Natural killer cell (primary cell): ENCODE data around the gene TTC7B. TPM values are rescaled to one million over a fixed set of nuclear protein-coding genes. Genes with fewer than 3 reads are reported as not detected.

Experiments
- ATAC-seq, 3 donors: fragments of 150-1000 bp in 2 of 3; fragments of 200-7000 bp in 1 of 3; cut with Tn5 transposase; 1 replicate in 1 of 3; 2 replicates in 2 of 3; pipeline ENCODE4 v1.10.0; 2021; ENCODE audit warnings: mild to moderate bottlenecking in 2 of 3, moderate library complexity in 2 of 3
- DNase-seq, 2 donors: peaks; one replicate each; pipeline versions ENCODE4 v3.0.0 to v3.0.0-alpha.2; 2013 to 2021; ENCODE audit warnings: mixed read lengths in 1 of 2
- H3K27ac ChIP-seq: one replicate; pipeline ENCODE4 v1.5.1; 2013; ENCODE audit warnings: mild to moderate bottlenecking, low read length
- H3K27me3 ChIP-seq: one replicate; pipeline ENCODE4 v1.6.1; 2013; ENCODE audit warnings: low read length; ENCODE audit not compliant: control insufficient read depth, insufficient read depth
- H3K36me3 ChIP-seq: one replicate; pipeline ENCODE4 v1.6.1; 2013; ENCODE audit warnings: low read length; ENCODE audit not compliant: control insufficient read depth, insufficient read depth
- H3K4me1 ChIP-seq: one replicate; pipeline ENCODE4 v1.6.1; 2013; ENCODE audit warnings: low read length; ENCODE audit not compliant: control insufficient read depth, insufficient read depth
- H3K4me3 ChIP-seq: one replicate; pipeline ENCODE4 v1.5.1; 2013; ENCODE audit warnings: low read length
- H3K9me3 ChIP-seq: one replicate; pipeline ENCODE4 v1.6.1; 2013; ENCODE audit warnings: low read length; ENCODE audit not compliant: control insufficient read depth, insufficient read depth
- H3K27ac Mint-ChIP-seq, 2 donors: one replicate each; pipeline ENCODE4 v1.8.0; 2022; ENCODE audit warnings: mild to moderate bottlenecking in 2 of 2, mixed read lengths in 2 of 2, moderate library complexity in 1 of 2
- H3K27me3 Mint-ChIP-seq, 2 donors: one replicate each; pipeline ENCODE4 v1.8.0; 2022; ENCODE audit warnings: low read depth in 2 of 2, mixed read lengths in 2 of 2
- H3K36me3 Mint-ChIP-seq: one replicate; pipeline ENCODE4 v1.8.0; 2022; ENCODE audit warnings: mixed read lengths
- H3K4me1 Mint-ChIP-seq, 2 donors: one replicate each; pipeline ENCODE4 v1.8.0; 2022; ENCODE audit warnings: mixed read lengths in 2 of 2
- H3K4me3 Mint-ChIP-seq: one replicate; pipeline ENCODE4 v1.8.0; 2022; ENCODE audit warnings: mild to moderate bottlenecking, moderate library complexity, mixed read lengths
- H3K9me3 Mint-ChIP-seq, 2 donors: one replicate each; pipeline ENCODE4 v1.8.0; 2022; ENCODE audit warnings: mixed read lengths in 2 of 2
- WGBS: methylation state at CpG from one replicate; pipeline ENCODE4 v1.1.7; 2013; ENCODE audit warnings: missing lambda C conversion rate; ENCODE audit not compliant: insufficient coverage; 5-methylcytosine and 5-hydroxymethylcytosine counted together
- intact Hi-C: fragments of 100-400 bp; cut with micrococcal nuclease; formaldehyde crosslinking; loops from one replicate; pipeline ENCODE4 v1.14.2; 2022
- total RNA-seq, 4 donors: library from RNA; stranded (reverse); fragments of 120-200 nt in 1 of 4; gene quantifications; one replicate each; pipeline versions ENCODE4 v1.2.3 to v1.2.4, GENCODE V29; 2013 to 2022
- TF ChIP-seq, protein P1 (sequence below): fragments of 200-600 bp; IDR thresholded peaks from one replicate; pipeline ENCODE4 v1.8.0; 2022; ENCODE audit warnings: antibody characterized with exemption

The TTC7B gene
- total RNA-seq, 3 donors from 2014 or later (not counting 1 experiment from before 2014, with no cell fraction given) = 1.7 to 17.2 (median 5.9) TPM

DNA sequence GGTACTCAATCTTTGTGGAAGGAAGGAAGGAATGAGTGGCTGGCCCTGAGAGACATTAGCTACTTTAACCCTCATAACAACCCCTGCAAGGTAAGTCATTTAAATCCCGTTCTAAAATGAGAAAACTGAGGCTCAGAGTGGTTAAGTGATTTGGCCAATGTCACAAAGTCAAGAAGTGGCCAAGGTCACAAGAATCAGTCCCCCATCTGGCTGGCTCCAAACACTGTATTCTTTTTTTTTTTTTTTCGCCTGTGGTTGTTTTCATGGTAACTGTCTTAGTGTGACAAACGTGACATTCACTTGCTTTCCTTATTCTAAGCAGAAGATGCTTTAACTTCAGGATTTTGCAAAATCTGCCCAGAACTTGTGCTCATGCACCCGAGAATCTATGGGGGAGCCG is 2.8 kb downstream of the TTC7B start:
- no peaks in the 10 kb centered on the region for H3K27me3 ChIP-seq
- no peaks in the 10 kb centered on the region for H3K9me3 Mint-ChIP-seq
- no peaks in the 10 kb centered on the region for H3K9me3 ChIP-seq
- H3K27ac ChIP-seq = no peak overlapping the region
- intact Hi-C loops = no loop called here
- H3K4me3 Mint-ChIP-seq = no peak overlapping the region
- no peaks in the 10 kb centered on the region for H3K36me3 ChIP-seq
- H3K27me3 Mint-ChIP-seq = peaks cover 6 to 12% of the 10 kb centered on the region in 2 donors
- ATAC-seq (no peak), DNase-seq (no peak)
- no peaks in the 10 kb centered on the region for H3K36me3 Mint-ChIP-seq
- H3K4me1 ChIP-seq = peaks cover 11% of the 10 kb centered on the region
- H3K4me3 ChIP-seq = no peak overlapping the region
- whole genome bisulfite sequencing = 70% methylated on average over 4 of the region's 5 CpGs
- H3K4me1 Mint-ChIP-seq = peaks cover 0 to 7% of the 10 kb centered on the region in 2 donors
- TF ChIP-seq, protein P1, sequence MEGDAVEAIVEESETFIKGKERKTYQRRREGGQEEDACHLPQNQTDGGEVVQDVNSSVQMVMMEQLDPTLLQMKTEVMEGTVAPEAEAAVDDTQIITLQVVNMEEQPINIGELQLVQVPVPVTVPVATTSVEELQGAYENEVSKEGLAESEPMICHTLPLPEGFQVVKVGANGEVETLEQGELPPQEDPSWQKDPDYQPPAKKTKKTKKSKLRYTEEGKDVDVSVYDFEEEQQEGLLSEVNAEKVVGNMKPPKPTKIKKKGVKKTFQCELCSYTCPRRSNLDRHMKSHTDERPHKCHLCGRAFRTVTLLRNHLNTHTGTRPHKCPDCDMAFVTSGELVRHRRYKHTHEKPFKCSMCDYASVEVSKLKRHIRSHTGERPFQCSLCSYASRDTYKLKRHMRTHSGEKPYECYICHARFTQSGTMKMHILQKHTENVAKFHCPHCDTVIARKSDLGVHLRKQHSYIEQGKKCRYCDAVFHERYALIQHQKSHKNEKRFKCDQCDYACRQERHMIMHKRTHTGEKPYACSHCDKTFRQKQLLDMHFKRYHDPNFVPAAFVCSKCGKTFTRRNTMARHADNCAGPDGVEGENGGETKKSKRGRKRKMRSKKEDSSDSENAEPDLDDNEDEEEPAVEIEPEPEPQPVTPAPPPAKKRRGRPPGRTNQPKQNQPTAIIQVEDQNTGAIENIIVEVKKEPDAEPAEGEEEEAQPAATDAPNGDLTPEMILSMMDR = no peak
- no peak overlapping the region for H3K27ac Mint-ChIP-seq

DNA sequence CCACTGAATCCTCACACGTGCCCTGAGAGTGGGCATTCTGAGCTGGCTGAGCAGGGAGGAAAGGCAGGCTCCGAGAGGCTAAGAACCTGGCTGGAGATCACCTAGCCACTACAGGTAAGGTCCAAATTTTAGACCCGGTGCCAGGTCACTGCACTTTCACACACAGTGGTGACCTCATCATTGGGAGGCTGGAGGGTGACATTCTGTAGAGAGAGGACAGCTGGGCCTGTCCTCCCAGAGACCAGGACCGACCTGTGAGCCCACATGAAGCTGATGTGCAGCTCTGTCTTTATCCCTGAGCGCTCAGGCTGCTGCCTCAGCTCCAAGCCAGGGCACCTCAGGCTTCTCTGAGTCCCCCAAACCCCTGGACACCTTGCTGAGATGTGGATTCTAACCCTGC is 4.1 kb downstream of the TTC7B start:
- peaks cover 1 to 8% of the 10 kb centered on the region in 2 donors for H3K27me3 Mint-ChIP-seq
- Histone ChIP-seq H3K4me3 (no peak overlapping the region), H3K27me3 (no peaks in the 10 kb centered on the region), H3K9me3 (no peaks in the 10 kb centered on the region), H3K36me3 (no peaks in the 10 kb centered on the region), H3K4me1 (peaks cover 11% of the 10 kb centered on the region), H3K27ac (no peak overlapping the region)
- H3K9me3 Mint-ChIP-seq = no peaks in the 10 kb centered on the region
- no peak for DNase-seq
- intact Hi-C loops = no loop called here
- H3K36me3 Mint-ChIP-seq = no peaks in the 10 kb centered on the region
- 89% methylated on average over 5 of the region's 5 CpGs for WGBS
- H3K4me3 Mint-ChIP-seq = no peak overlapping the region
- no peak for ATAC-seq
- peaks cover 0 to 7% of the 10 kb centered on the region in 2 donors for H3K4me1 Mint-ChIP-seq
- TF ChIP-seq, protein P1 = no peak
- no peak overlapping the region for H3K27ac Mint-ChIP-seq

DNA sequence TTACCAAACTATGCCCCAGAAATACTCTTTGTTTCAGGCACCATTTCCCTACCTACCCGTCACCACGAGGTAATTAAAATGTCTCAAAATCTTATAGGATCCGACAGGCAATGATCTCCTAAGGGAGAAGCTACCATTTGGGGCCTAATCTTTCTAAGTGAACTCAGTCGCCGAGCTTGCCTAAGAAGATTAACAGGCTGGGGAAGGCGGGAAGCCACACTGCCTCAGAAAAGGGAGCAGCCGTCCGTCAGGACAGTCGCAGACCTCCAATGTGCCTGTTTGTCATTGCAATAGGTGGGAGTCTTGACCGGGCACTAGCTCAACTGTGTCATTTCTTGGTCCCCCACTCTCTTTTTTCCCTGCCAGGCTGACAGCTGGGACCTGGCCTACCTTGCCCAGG is 4.6 kb downstream of the TTC7B start:
- ATAC-seq = no peak
- Mint-ChIP-seq H3K4me3 (no peak overlapping the region), H3K4me1 (peaks cover 0 to 7% of the 10 kb centered on the region in 2 donors), H3K9me3 (no peaks in the 10 kb centered on the region), H3K27ac (no peak overlapping the region), H3K36me3 (no peaks in the 10 kb centered on the region), H3K27me3 (peaks cover 0 to 5% of the 10 kb centered on the region in 2 donors)
- no peaks in the 10 kb centered on the region for H3K9me3 ChIP-seq
- no peak overlapping the region for H3K4me3 ChIP-seq
- H3K4me1 ChIP-seq = peaks cover 7% of the 10 kb centered on the region
- WGBS = 93% methylated on average over 10 of the region's 10 CpGs
- TF ChIP-seq, protein P1 = no peak
- intact Hi-C loops = no loop called here
- no peak for DNase-seq
- H3K27me3 ChIP-seq = no peaks in the 10 kb centered on the region
- no peak overlapping the region for H3K27ac ChIP-seq
- no peaks in the 10 kb centered on the region for H3K36me3 ChIP-seq

DNA sequence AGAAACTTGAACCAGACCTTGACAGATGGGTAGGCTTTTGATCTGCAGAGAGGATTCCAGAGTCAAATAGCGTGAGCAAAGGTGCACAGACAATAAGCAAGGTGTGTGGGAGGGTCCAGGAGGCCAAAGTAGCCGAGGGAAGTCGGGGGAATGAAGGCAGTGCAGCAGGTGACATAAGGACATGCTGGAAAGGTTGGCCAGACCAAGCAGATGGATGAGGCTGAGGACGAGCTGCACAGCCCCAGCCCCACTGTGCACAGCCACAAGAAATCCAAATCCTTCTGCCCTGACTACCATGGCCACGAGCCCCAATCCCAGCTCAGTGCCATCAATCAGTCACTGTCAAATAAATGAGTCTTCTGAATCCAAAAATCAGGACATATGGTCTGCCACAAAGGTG is 5.4 kb downstream of the TTC7B start:
- DNase-seq = no peak
- Mint-ChIP-seq H3K4me3 (no peak overlapping the region), H3K27me3 (peaks cover 0 to 5% of the 10 kb centered on the region in 2 donors), H3K9me3 (no peaks in the 10 kb centered on the region), H3K4me1 (peaks cover 0 to 7% of the 10 kb centered on the region in 2 donors), H3K27ac (no peak overlapping the region), H3K36me3 (no peaks in the 10 kb centered on the region)
- no peak for ATAC-seq
- WGBS = 81% methylated on average over 5 of the region's 5 CpGs
- Histone ChIP-seq H3K4me3 (no peak overlapping the region), H3K36me3 (no peaks in the 10 kb centered on the region), H3K27ac (no peak overlapping the region), H3K9me3 (no peaks in the 10 kb centered on the region), H3K4me1 (peaks cover 6% of the 10 kb centered on the region), H3K27me3 (no peaks in the 10 kb centered on the region)
- TF ChIP-seq, protein P1 = no peak
- intact Hi-C loops = no loop called here
